COLO668 (cell line): Measurements from ENCODE around the gene PRRT1.

ENCODE experiments used
- DNase-seq: peaks from one replicate; lab custom pipeline; 2025; ENCODE audit not compliant: unreplicated experiment; lab: John Stamatoyannopoulos, UW

The PRRT1 gene

DNA sequence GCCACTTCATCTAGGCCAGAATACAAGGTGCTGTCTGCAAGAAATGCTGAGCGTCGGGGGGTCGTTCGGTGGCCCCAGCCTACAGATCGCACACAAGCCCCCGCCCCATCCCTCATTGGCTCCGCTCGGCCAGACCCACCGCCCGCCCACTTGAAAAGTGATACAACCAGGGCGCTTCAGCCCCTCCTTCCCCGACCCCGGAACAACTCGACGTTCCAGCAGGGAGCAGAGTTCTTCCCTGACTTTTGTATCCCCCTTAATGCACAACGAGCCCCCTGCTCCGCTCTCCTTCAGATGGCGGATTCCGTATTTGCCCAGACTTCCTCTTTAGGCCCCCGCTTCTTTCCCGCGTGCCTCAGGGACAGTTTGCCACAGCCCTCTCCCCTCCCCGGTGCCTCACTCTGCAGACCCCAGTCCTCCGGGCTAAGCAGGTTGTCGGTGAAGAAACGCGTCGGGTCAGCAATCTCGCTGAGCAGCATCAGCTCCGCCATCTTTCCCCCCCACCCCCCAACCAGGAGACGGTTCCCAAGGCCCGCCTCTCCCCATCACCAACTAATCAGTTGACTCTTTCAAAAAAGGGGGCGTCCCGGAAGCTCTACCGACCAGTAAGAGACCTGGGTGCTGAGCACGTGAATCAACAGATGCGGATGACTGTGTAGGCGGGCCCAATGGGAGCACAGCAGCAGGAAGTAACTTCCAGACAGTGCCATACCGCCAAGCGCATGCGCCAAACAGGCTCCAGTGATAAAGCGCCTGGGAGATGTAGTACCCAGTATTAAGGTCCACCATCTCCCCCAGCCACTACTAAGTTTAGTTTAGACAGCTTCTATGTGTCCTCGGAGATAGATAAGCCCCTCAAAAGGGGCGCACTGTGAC, 23.8 kb downstream of the PRRT1 start, which contains the start of gene ATF6B:
Gene ATF6B, minus strand, starts transcription at position 530 of the 876 bp plus-strand sequence. Its CDS starts 39 bp downstream, at position 491.
- peak; percentile 92 for DNase-seq

GRCh38 chr6:32127409-32127716, 24.4 kb downstream of the PRRT1 start:
- no peak for DNase-seq

- DNase-seq: no peak
Measured at GRCh38 chr6:32126880-32127279, 24.9 kb downstream of the PRRT1 start.

DNA sequence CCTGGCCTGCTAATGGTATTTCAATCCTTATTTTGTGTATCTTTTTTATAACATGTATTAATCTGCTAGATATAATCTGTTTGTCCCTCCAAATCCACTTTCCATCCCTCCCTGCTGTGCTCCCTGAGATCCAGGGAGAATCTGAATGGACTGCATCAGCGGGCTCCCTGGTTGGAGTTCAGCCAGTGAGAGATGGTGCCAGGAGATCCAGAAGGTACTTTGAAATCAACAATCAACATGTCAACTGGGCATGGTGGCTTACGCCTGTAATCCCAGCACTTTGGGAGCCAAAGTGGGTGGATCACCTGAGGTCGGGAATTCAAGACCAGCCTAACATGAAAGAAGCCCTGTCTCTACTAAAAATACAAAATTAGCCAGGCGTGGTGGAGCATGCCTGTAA, 28.1 kb downstream of the PRRT1 start:
- no peak for DNase-seq

GRCh38 chr6:32120573-32121059, 31.1 kb downstream of the PRRT1 start:
- no peak for DNase-seq

DNA sequence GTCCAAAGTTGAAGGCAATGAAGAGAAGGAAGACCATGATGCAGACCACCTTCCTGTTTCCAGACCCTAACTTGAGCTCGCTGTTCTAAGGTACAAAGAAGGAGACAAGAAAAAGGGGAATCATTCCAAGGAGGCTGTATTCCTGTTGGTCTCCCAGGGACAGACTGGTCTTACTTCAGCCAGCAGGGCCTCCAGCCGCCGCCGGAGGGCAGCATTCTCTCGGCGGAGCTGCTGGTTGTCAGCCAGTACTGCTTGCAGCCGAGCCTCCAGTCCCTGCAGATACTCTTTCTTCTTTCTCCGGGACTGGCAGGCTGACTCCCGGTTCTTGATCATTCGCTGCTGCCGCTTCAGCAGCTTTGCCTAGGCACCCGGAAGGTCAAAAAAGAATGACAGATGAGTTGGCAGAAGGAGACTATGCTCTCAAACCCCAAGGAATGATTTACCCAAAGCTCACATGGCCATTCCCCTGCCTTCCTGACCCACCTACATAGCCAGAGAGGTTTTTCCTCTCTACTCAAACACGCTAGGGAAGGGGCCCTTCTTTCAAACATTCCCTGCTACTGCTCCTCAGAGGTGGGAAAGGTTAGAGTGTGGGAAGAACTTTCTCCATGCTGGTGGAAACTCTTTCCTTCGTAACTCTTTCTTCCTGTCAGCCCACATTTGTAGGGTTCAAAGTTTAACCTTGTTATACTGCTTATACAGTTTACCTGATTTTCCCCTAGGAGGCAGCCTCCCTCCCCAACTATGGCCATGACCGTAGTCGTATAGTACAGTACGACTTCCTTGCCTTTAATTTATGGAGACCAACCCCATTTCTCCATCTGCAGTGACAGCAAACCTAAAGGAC, 32.7 kb downstream of the PRRT1 start:
- DNase-seq: peak; percentile 70

DNA sequence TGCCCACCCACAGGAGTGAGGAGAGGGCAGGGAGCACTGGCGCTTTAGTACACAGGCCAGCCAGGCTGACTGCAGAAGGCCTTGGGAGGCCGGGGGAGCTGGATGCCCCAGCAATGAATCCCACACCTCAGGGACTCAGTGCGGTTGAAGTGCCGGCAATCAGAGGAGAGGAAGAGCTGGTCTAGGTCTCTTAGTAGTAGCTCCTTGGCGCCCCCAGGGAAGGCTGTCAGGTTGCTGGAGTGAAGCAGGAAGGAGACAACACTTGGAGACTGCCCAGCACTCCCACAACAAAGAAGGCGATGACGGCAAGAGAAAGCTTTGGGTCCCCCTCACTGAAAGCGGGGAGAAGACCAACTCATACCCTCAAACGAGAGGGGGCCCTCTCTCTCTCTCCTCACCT, 34.3 kb downstream of the PRRT1 start:
- DNase-seq: no peak

- peak; percentile 4 for DNase-seq
Measured at GRCh38 chr6:32116674-32117073, 35.1 kb downstream of the PRRT1 start.

GRCh38 chr6:32115623-32116022, 36.1 kb downstream of the PRRT1 start:
- no peak for DNase-seq

GRCh38 chr6:32114796-32115195, 36.9 kb downstream of the PRRT1 start:
- DNase-seq: no peak

DNA sequence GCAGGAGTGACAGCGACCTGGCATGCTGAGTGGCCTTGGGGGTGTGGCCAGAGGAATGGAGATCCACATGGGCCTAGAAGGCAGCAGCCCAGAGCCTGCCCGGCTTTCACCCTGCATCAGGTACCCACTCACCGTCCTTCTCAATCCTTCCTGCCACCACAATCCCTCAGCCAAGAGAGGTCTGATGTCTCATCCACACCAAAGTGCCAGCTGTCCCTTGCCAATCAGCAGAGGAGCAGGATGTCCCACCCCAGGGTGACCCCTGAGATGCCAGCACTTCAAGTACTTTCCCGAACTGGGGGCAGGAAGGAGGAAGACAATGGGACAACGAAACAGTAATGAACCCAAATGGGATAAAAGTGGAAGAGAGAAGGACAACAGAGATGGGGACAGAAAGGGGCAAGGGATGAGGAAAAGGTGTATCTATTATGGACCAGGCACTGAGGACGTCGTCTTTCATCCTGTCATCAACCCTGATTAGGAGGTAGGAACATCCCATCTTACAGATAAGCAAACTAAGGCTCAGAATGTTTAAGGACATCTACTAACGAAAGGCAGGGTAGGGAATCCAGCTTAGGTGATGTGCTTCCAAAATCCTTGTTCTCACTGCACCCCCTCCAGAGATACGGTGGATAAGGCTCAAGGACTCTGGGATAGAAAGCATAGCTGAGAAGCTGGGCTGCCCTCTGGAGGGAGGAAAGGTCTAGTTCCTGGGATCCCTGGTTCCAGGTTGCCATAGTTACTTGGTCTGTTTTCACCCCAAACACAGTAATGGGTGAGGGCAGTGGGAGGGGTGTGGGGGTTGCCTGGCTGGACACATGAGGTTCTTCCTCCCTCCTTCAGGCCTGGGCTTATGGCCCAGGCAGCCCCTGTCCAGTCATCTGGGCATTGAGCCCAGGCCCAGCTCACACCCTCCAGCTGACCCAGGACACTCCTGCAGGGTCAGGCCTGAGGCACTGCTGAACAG, 38.1 kb downstream of the PRRT1 start:
- no peak for DNase-seq

DNA sequence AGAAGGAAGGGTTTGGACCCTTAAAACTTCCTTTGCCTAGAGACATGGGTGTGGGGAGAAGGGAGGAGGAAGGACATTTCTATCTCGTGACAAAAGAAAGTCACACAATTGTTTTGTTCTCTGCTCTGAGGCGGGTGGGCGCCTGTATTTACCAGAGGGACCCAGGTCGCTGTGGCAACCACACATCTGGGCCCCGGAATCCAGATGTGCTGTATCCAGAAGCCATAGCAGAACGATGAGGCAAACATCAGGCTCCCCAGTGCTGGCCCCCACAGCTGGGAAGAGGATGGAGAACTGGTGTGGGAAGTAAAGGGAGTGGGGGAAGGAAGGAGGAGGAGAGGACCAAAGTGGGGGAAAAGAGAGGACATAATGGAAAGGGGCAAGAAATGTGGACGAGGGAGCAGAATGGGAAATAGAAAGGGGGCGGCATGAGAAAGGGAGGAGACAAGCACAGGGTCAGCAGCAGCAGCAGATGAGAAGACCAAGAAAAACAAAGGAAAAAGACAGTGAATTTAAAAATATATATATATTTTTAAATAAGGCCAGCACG, 39.2 kb downstream of the PRRT1 start:
- DNase-seq: no peak

DNA sequence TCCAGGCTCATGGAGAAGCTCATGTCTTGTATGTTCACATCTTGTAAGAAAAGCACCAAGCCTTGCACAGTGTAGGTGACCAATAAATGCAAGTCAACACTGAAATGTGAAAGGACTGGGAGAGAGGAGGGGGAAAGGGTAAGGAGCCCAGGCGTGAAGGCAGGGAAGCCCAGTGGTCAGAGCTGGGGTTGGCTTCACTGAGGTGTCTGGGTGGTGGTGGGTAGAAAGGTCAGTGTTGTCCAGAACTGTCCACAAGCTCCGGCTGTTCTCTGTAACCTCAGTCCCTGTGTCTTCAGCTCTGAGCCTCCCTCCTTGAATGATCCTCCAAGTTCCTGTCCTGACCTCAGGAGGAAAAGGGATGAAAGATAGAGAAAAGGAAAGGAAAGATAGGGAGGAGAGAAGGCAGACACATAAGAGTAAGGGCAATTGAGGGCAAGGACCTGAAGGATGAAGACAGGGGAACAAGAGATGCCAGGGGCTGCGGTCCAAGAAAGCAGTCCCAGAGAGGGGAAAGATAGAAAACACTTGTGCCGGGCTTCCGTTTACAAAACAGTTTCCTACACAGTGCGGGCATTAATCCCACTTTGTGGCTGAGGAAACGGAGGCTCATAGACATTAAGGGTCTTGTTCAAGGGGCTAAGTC, 40.2 kb downstream of the PRRT1 start:
- DNase-seq: no peak

GRCh38 chr6:32110632-32111031, 41.1 kb downstream of the PRRT1 start:
- DNase-seq: no peak

GRCh38 chr6:32109765-32110160, 42.0 kb downstream of the PRRT1 start:
- DNase-seq: no peak

- DNase-seq: peak; percentile 10
Measured at GRCh38 chr6:32109114-32109764, 42.5 kb downstream of the PRRT1 start, which contains the start of gene TNXB. TNXB (minus strand) TSS chr6:32109338; CDS start chr6:32098198, 11,140 bp downstream.

GRCh38 chr6:32108727-32109113, 43.0 kb downstream of the PRRT1 start:
- no peak for DNase-seq

DNA sequence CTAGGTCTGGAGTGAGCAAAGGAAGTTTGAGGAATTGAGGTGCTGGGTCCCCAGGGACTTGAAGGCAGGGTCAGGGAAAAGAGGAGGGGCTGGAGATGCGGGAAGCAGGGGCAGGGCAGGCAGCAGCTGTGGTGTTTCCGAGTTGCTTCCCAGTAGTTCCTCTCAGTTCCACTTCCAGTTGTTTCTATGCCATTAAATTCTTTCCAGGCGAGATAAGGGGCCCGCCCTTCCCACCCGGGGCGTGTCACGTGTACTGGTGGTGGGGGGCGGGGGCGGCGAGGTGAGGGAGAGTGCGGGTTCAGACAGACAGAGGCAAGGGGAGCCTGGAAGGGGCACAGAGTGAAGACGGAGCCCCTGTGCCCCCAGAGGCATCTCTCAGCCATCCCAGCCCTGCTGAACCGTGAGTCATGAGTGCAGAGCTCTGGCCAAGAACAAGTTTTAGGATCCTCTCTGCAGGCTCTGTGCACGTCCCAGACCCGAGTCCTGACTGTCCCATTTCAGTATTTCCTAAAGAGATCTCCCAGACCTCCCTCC, 43.6 kb downstream of the PRRT1 start:
- no peak for DNase-seq

DNA sequence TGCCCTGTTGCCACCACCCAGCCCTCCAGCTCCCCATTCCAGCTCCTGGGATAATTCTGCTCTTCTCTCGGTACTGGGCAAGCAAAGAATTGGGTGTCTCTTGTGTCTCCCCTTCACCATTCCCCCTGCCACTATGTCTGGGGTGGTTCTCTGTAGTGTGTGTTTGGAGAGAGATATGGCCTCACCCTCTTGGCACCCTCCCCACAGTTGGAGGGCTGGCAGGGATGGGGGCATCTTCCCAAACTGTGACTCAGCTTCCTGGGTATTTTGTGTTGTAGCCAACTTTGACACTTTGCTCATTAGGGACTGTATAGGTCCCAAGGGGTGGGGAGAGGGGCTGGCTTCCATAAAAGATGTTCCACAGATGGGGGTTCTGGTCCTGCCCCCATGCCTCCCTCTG, 44.3 kb downstream of the PRRT1 start:
- no peak for DNase-seq
